T-helper 1 cell treated with Interleukin-12 subunit alpha and Interleukin-12 subunit beta and Interleukin-4 antibody, amounts not matched to agents 30 μg/mL and 1 μg/mL, for 36 hours (primary cell): ENCODE measurements around the gene OTUD4.
A peak's percentile ranks its signal among the peaks of the same experiment; 100 is the strongest.
"Not testable (repeated sequence)": the region's sequence is repeated elsewhere in the genome, so short reads cannot be mapped to it uniquely, and the experiment has no call there.

ENCODE experiments used
- H3K27ac Mint-ChIP-seq: one replicate; pipeline ENCODE4 v1.8.0; 2021; ENCODE audit warnings: mild to moderate bottlenecking, mixed read lengths
- H3K27me3 Mint-ChIP-seq: one replicate; pipeline ENCODE4 v1.8.0; 2021; ENCODE audit warnings: low read depth, mixed read lengths
- H3K36me3 Mint-ChIP-seq: one replicate; pipeline ENCODE4 v1.8.0; 2021; ENCODE audit warnings: low read depth, mixed read lengths
- H3K4me1 Mint-ChIP-seq: one replicate; pipeline ENCODE4 v1.8.0; 2021; ENCODE audit warnings: low read depth, mixed read lengths
- H3K4me3 Mint-ChIP-seq: one replicate; pipeline ENCODE4 v1.8.0; 2021; ENCODE audit warnings: mild to moderate bottlenecking, moderate library complexity, mixed read lengths
- H3K9me3 Mint-ChIP-seq: one replicate; pipeline ENCODE4 v1.8.0; 2021; ENCODE audit warnings: mixed read lengths

OTUD4 gene, protein sequence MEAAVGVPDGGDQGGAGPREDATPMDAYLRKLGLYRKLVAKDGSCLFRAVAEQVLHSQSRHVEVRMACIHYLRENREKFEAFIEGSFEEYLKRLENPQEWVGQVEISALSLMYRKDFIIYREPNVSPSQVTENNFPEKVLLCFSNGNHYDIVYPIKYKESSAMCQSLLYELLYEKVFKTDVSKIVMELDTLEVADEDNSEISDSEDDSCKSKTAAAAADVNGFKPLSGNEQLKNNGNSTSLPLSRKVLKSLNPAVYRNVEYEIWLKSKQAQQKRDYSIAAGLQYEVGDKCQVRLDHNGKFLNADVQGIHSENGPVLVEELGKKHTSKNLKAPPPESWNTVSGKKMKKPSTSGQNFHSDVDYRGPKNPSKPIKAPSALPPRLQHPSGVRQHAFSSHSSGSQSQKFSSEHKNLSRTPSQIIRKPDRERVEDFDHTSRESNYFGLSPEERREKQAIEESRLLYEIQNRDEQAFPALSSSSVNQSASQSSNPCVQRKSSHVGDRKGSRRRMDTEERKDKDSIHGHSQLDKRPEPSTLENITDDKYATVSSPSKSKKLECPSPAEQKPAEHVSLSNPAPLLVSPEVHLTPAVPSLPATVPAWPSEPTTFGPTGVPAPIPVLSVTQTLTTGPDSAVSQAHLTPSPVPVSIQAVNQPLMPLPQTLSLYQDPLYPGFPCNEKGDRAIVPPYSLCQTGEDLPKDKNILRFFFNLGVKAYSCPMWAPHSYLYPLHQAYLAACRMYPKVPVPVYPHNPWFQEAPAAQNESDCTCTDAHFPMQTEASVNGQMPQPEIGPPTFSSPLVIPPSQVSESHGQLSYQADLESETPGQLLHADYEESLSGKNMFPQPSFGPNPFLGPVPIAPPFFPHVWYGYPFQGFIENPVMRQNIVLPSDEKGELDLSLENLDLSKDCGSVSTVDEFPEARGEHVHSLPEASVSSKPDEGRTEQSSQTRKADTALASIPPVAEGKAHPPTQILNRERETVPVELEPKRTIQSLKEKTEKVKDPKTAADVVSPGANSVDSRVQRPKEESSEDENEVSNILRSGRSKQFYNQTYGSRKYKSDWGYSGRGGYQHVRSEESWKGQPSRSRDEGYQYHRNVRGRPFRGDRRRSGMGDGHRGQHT

DNA sequence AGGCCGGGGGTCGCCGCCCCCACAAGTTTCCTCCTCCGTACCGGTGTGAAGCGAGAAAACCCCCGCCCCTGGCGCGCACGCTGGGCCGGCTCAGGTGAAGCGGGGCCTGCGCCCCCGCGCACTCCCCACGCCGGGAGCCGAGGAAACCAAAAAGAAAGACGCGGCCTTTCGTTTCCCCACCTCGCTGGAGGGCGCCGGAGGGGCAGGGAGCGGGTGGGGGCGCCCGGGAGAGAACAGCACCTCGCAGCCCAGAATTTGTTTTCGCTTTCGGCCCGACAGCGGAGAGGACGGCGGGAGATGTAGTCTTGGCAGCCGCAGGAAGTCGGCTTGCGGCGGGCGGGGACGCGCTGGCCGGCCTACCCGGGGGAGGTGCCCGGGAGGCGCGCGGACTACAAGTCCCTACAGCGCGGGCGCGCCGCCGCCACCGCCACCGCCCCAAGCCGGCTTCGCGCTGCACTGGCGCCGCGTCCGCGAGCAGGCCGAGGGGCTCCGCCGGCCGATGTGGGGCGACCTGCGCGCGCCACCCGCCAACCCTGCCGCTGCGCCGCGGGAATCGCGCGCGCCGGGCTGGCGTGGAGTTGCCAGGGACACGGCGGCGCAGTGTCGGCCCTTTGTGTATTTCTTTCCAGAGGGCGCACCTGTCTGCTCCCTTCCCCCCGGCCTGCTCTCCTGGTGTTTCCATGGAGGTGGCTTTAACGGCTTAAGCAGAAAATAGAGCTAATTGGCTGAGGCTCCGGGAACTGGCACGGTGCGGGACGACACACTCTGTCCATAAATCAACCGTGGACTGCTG, at the start of gene OTUD4:
OTUD4 (minus strand) TSS at position 292 of the 793 bp plus-strand sequence. CDS start 616 bp downstream, outside the sequence.
- Mint-ChIP-seq H3K27ac (peak within 1 kb of the TSS; percentile 93), H3K4me1 (peaks cover 26% of the 10 kb centered on the region), H3K9me3 (no peaks in the 10 kb centered on the region), H3K4me3 (peak within 1 kb of the TSS; percentile 96), H3K36me3 (peaks cover 9% of the 10 kb centered on the region), H3K27me3 (peaks cover 3% of the 10 kb centered on the region)

DNA sequence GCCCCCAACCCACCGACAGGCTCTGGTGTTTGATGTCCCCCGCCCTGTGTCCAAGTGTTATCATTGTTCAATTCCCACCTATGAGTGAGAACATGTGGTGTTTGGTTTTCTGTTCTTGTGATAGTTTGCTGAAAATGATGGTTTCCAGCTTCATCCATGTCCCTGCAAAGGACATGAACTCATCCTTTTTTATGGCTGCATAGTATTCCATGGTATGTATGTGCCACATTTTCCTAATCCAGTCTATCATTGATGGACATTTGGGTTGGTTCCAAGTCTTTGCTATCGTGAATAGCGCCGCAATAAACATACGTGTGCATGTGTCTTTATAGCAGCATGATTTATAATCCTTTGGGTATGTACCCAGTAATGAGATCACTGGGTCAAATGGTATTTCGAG, 42.8 kb upstream of the OTUD4 start:
- H3K4me3 Mint-ChIP-seq, H3K4me1 Mint-ChIP-seq, H3K9me3 Mint-ChIP-seq, H3K36me3 Mint-ChIP-seq, H3K27me3 Mint-ChIP-seq, H3K27ac Mint-ChIP-seq: not testable (repeated sequence)

DNA sequence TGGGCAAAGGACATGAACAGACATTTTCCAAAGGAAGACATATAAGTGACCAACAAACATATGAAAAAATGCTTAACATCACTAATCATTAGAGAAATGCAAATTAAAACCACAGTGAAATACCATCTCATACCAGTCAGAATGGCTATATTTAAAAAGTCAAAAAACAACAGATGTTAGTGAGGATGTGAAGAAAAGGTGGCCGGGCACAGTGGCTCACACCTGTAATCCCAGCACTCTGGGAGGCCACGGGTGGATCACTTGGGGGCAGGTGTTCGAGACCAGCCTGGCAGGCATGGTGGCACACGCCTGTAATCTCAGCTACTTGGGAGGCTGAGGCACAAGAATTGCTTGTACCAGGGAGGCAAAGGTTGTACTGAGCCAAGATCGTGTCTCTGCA, 41.1 kb upstream of the OTUD4 start:
- not testable (repeated sequence) for H3K4me3 Mint-ChIP-seq, H3K9me3 Mint-ChIP-seq, H3K4me1 Mint-ChIP-seq, H3K27me3 Mint-ChIP-seq, H3K36me3 Mint-ChIP-seq, H3K27ac Mint-ChIP-seq

DNA sequence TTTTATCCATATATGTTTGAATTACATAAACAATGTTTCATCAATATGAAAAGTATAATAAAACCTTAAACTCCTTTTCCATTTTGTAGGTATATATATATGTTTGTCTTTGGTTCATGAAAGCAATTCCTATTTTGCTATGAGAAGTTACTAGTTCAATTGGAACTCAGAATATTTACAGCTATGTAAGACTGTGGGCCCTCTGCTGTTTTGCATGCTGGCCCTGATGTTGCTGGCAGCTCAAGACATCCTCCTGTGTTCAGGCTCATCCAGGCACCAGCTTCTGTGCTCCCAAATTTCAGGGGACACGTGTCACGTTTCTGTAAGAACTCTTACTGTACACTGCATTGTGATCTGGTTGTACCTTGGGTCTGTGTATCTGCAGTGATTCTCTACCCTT, 38.7 kb upstream of the OTUD4 start:
- peaks cover 3% of the 10 kb centered on the region for H3K4me1 Mint-ChIP-seq
- no peaks in the 10 kb centered on the region for H3K9me3 Mint-ChIP-seq
- no peaks in the 10 kb centered on the region for H3K36me3 Mint-ChIP-seq
- H3K27me3 Mint-ChIP-seq, result peaks cover 15% of the 10 kb centered on the region
- H3K27ac Mint-ChIP-seq, result no peak overlapping the region
- H3K4me3 Mint-ChIP-seq, result no peak overlapping the region

DNA sequence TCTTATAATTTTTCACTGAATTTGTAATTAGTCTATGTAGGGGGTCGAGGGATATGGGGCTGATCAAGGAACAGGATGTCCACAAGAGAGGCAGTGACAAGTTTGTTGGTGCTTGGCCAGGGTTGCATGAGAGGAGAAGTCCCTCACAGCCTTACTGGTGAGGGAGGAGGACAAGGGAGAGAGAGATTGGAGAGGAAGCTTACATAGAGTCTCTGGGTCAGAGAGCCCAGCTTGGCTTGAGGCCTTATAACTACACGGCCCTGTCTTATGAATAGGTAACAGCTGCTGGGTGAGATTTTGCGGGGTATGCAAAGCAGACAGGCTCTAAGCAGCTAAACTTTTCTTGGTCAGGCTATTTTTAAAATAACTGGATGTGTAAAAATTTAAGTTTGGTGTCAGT, 37.9 kb upstream of the OTUD4 start:
- H3K27ac Mint-ChIP-seq, result no peak overlapping the region

DNA sequence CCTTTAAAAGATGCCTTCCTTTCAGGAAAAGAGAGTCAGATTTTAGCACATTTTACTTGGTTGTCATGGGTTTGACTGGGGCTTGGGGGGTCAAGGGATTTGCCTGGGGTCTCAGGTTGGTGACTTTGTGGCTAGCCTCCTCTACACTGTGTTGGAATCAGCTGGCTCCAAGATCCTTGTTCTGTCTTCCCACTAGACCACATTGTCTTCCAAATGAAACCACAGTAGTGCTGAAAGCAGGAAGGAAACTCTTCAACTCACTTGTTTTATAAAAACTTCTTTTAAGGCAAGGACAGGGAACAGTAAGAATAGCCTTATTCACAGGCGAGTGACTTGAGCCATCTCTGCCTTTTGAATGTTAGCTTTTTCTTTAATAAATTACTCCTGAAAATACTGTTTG, 37.0 kb upstream of the OTUD4 start:
- peaks cover 18% of the 10 kb centered on the region for H3K27me3 Mint-ChIP-seq
- H3K27ac Mint-ChIP-seq, result no peak overlapping the region
- H3K36me3 Mint-ChIP-seq, result no peaks in the 10 kb centered on the region
- H3K9me3 Mint-ChIP-seq, result no peaks in the 10 kb centered on the region
- H3K4me3 Mint-ChIP-seq, result no peak overlapping the region
- H3K4me1 Mint-ChIP-seq, result peaks cover 3% of the 10 kb centered on the region

More for the DNA sequence above, 37.9 kb upstream of the OTUD4 start:
- no peaks in the 10 kb centered on the region for H3K36me3 Mint-ChIP-seq
- H3K27me3 Mint-ChIP-seq, result peaks cover 18% of the 10 kb centered on the region
- no peak overlapping the region for H3K4me3 Mint-ChIP-seq
- H3K4me1 Mint-ChIP-seq, result peaks cover 3% of the 10 kb centered on the region
- no peaks in the 10 kb centered on the region for H3K9me3 Mint-ChIP-seq

DNA sequence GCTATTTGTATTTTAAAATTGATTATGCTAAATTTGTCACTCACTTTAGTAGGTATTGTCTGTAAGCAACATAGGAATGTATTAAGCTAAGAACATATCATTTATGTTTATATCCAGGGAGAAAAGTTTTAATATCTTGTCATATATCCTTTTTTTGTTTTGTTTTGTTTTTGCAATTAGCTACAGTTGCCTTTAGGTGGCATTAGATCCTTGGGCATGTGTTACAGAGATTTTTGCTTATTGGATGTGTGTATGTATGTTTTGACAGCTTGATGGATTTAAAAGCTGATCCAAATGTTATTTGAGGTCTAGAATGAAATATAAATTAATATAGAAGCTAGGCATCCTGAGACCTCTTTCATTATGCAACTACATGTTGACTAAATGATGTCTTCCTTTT, 36.1 kb upstream of the OTUD4 start:
- no peak overlapping the region for H3K4me3 Mint-ChIP-seq
- H3K4me1 Mint-ChIP-seq, result peaks cover 3% of the 10 kb centered on the region
- H3K36me3 Mint-ChIP-seq, result no peaks in the 10 kb centered on the region
- no peaks in the 10 kb centered on the region for H3K9me3 Mint-ChIP-seq
- peaks cover 18% of the 10 kb centered on the region for H3K27me3 Mint-ChIP-seq
- H3K27ac Mint-ChIP-seq, result no peak overlapping the region

DNA sequence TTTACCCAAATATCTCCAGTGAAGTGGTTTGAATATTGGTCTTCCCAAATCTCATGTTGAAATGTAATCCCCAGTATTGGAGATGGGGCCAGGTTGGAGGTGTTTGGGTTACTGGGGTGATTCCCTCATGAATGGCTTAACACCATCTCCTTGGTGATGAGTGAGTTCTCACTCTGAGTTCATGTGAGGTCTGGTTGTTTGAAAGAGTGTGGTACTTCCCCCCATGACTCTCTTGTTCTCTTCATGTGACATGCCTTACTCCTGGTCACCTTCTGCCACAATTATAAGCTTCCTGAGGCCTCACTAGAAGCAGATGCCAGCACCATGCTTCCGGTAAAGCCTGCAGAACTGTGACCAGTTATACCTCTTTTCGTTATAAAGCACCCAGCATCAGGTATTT, 32.9 kb upstream of the OTUD4 start:
- H3K27ac Mint-ChIP-seq, result no peak overlapping the region
- no peaks in the 10 kb centered on the region for H3K36me3 Mint-ChIP-seq
- no peaks in the 10 kb centered on the region for H3K9me3 Mint-ChIP-seq
- peaks cover 3% of the 10 kb centered on the region for H3K4me1 Mint-ChIP-seq
- H3K4me3 Mint-ChIP-seq, result no peak overlapping the region
- peaks cover 17% of the 10 kb centered on the region for H3K27me3 Mint-ChIP-seq

DNA sequence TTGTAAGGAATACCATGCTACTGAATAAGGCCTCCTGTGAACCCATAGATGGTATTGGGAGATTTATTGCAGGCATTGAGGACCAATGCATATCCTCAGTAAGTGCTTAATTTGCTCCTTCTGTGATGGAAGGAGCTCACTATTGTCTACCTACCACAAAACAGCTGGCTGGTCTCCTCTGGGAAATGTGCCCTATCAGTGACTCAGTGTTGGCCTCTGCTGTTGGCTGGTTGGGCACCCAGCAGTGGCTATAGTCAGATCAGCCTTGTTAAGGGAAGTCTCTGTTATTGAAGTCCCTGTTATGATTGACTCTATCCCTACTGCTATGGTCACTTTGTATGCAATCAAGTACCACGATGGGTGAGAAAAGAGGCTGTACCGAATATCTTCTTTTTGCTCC, 27.5 kb upstream of the OTUD4 start:
- Mint-ChIP-seq H3K4me3 (no peak overlapping the region), H3K9me3 (no peaks in the 10 kb centered on the region), H3K4me1 (no peaks in the 10 kb centered on the region)

DNA sequence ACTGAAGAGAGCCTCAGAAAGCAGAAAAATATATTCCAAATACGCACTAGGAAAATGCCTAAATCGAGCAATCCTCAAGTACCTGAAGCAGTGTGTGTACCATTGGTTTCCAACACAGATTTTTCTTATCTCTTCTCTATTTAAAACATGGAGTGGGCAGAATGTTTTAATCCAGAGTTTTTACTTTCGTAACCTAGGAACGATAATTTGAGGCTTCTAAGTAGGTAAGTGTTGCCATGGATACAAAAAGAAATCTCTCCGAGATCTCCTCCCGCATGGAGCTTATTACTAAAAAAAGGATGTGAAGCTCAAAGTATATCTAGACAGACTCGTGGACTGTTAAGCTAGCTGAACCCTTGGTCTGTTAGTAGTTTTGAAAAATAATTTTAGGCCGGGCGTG, 23.0 kb upstream of the OTUD4 start:
- H3K27ac Mint-ChIP-seq, result no peak overlapping the region
- H3K27me3 Mint-ChIP-seq, result peaks cover 22% of the 10 kb centered on the region
- H3K4me1 Mint-ChIP-seq, result no peaks in the 10 kb centered on the region
- no peaks in the 10 kb centered on the region for H3K36me3 Mint-ChIP-seq
- no peaks in the 10 kb centered on the region for H3K9me3 Mint-ChIP-seq
- no peak overlapping the region for H3K4me3 Mint-ChIP-seq

More for the DNA sequence above, 27.5 kb upstream of the OTUD4 start:
- Mint-ChIP-seq H3K27ac (no peak overlapping the region), H3K36me3 (no peaks in the 10 kb centered on the region), H3K27me3 (peaks cover 15% of the 10 kb centered on the region)

DNA sequence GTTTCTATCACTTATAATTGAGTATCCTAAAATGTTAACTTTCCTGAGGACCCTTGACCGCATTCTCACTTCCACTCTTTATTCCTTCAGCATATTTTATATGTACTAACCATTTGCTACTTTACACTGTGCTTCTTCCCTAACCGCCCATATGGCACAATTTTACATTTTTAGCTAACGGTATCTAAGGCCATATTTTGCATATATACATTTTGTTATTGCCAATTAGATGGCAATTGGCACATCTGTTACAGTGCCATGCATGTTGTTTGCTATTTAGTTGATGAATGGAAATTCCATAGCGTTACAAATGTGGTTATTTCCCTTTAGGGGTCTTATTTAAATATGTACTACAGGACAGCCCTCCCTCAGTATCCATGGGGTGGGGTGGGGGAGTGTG, 20.0 kb upstream of the OTUD4 start:
- H3K27ac Mint-ChIP-seq, result no peak overlapping the region
- no peaks in the 10 kb centered on the region for H3K9me3 Mint-ChIP-seq
- no peaks in the 10 kb centered on the region for H3K4me1 Mint-ChIP-seq
- peaks cover 20% of the 10 kb centered on the region for H3K27me3 Mint-ChIP-seq
- no peak overlapping the region for H3K4me3 Mint-ChIP-seq
- H3K36me3 Mint-ChIP-seq, result no peaks in the 10 kb centered on the region

DNA sequence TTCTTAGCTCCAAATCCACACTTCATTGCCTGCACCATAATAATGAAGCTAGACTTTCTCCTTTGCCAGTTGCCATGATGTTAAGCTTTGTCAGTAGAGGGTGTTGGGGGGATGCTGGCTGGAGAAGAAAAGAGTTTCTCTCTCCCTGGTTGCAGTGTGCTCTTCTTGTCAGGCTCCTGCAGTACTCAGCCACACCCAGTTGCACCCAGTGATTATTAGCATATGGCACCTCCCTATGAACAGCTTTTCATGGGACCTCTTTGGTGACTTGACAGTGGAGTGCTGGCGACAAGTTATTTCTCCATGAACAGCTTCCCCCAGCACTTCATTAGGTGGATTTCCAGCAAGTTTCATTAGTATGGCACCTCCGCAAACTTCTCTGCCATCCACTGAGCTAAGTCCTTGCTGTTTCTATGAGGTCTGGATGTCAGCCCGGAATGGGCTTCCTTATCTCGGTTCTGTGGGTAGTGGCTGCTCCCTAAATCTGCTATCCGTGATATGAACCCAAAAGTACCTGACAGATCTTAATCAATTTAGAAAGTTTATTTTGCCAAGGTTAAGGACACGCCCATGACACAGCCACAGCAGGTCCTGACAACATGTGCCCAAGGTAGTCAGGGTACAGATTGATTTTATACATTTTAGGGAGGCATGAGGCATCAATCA, 18.8 kb upstream of the OTUD4 start:
- H3K4me3 Mint-ChIP-seq, result no peak overlapping the region
- H3K27ac Mint-ChIP-seq, result no peak overlapping the region
- H3K4me1 Mint-ChIP-seq, result no peaks in the 10 kb centered on the region
- H3K9me3 Mint-ChIP-seq, result no peaks in the 10 kb centered on the region
- H3K27me3 Mint-ChIP-seq, result peaks cover 11% of the 10 kb centered on the region
- no peaks in the 10 kb centered on the region for H3K36me3 Mint-ChIP-seq

DNA sequence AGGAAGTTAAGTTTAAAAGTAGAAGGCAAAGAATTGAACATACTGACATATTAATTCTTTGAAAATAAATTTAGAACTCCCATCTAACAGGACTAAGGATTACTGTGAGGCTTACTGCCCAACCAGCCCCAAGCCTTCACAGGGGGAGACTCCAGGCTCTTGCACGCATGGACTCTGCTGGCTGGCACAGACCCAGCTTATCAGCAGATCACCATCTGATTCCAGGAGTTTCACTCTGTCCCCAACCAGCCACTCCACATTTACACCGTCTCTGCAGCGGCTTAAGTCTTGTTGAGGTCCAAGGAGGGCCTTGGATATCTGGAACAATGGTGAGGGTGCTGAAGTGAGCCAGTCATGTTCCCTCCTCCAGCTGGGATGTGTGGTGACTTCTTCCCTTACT, 16.4 kb upstream of the OTUD4 start:
- H3K4me1 Mint-ChIP-seq, result no peaks in the 10 kb centered on the region
- no peak overlapping the region for H3K4me3 Mint-ChIP-seq
- H3K36me3 Mint-ChIP-seq, result no peaks in the 10 kb centered on the region
- H3K27ac Mint-ChIP-seq, result no peak overlapping the region
- H3K9me3 Mint-ChIP-seq, result no peaks in the 10 kb centered on the region
- peaks cover 14% of the 10 kb centered on the region for H3K27me3 Mint-ChIP-seq
